K562 treated with DMSO at 1 percent for 12 hours (cell line): ENCODE data around the gene IGFL2. TPM values are rescaled to one million over a fixed set of nuclear protein-coding genes. Genes with fewer than 3 reads are reported as not detected.

Experiments used
- total RNA-seq: library from RNA; unstranded; fragments of 300-600 nt; gene quantifications from 2 replicates; pipeline ENCODE4 v1.2.3, GENCODE V29; 2022; ENCODE audit not compliant: insufficient read depth

Gene IGFL2
- total RNA-seq = 9.1 and 12.6 TPM in 2 replicates

GRCh38 chr19:46147791-46148288 lies at the start of gene IGFL2:
IGFL2 (plus strand) TSS chr19:46148238; CDS start chr19:46148279, 41 bp downstream.

GRCh38 chr19:46124638-46125115 lies 23.4 kb upstream of the IGFL2 start, which contains the start of gene IGFL3:
IGFL3 (minus strand) TSS chr19:46124688; CDS start chr19:46124649, 39 bp downstream.

Other genes with a start within 250 kb of the IGFL2 start
- 12.5 and 13.2 TPM in 2 replicates for gene MYPOP, start 245.6 kb upstream of the IGFL2 start, total RNA-seq
- gene NANOS2, start 233.5 kb upstream of the IGFL2 start, total RNA-seq = not detected in 2 replicates
- gene NOVA2, start 174.4 kb upstream of the IGFL2 start, total RNA-seq = not detected in 2 replicates
- 9.1 and 10.3 TPM in 2 replicates for gene CCDC61, start 152.8 kb upstream of the IGFL2 start, total RNA-seq
- not detected in 2 replicates for gene PGLYRP1, start 125.2 kb upstream of the IGFL2 start, total RNA-seq
- 0.30 TPM in 1 of 2 replicates, not detected in the other for gene IGFL4, start 107.2 kb upstream of the IGFL2 start, total RNA-seq
- not detected in 2 replicates for gene IGFL3, start 23.6 kb upstream of the IGFL2 start, total RNA-seq
- gene IGFL1, start 81.5 kb downstream of the IGFL2 start, total RNA-seq = not detected in 2 replicates
- gene HIF3A, start 148.8 kb downstream of the IGFL2 start, total RNA-seq = not detected in 2 replicates
- gene PPP5C, start 198.8 kb downstream of the IGFL2 start, total RNA-seq = 63.6 and 77.2 TPM in 2 replicates